ENCODE data around the gene SMG6. TPM values are rescaled to one million over a fixed set of nuclear protein-coding genes. Genes with fewer than 3 reads are reported as not detected.
"Not testable (repeated sequence)": the region's sequence is repeated elsewhere in the genome, so short reads cannot be mapped to it uniquely, and the experiment has no call there.

Gene SMG6
- total and polyA plus RNA-seq, 2 donors (not counting 3 experiments of a cell fraction or from before 2014, with no cell fraction given), result 40.1 to 42.2 TPM

DNA sequence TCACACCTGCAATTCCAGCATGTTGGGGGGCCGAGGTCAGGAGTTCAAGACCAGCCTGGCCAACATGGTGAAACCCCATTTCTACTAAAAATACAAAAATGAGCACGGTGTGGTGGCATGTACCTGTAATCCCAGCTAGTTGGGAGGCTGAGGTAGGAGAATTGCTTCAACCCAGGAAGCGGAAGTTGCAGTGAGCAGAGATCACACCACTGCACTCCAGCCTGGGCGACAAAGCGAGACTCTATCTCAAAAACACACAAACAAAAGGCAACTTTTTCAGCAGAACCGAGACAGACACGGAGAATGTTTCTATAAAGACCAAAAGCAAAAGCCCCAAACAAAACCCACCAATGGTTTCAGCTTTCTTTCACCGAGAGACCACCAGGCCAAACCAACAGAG, 44.8 kb downstream of the SMG6 start:
- H3K9me3 ChIP-seq (replicated peaks; ENCODE audit: control insufficient read depth, insufficient read depth, low read length); BruUV-seq (replicated peaks); H3K79me2 ChIP-seq (ENCODE audit: control insufficient read depth, insufficient read depth, low read length); H3K4me3 ChIP-seq (replicated peaks in 1 of 3; ENCODE audit: insufficient read depth in 1 of 3, low read depth in 1 of 3, low read length in 3 of 3); H3K9ac ChIP-seq (replicated peaks; ENCODE audit: extremely low read depth, insufficient read depth, low read length); H3K36me3 ChIP-seq (ENCODE audit: control insufficient read depth in 2 of 2, extremely low read depth in 1 of 2, insufficient read depth in 2 of 2, low read length in 2 of 2); intact Hi-C loops (cut with micrococcal nuclease); H2AFZ ChIP-seq (ENCODE audit: low read depth, low read length); DNase-seq (ENCODE audit: low read depth, low spot score); H3K27ac ChIP-seq (ENCODE audit: insufficient read depth, low read depth, low read length); POLR2A ChIA-PET; H3K27me3 ChIP-seq (ENCODE audit: control insufficient read depth in 2 of 2, insufficient read depth in 2 of 2, low read length in 2 of 2); H4K20me1 ChIP-seq (replicated peaks; ENCODE audit: control insufficient read depth, extremely low read depth, insufficient read depth, low read length); dilution Hi-C loops (cut with MboI; ENCODE audit: extremely low pct_ligation_motif_present, low sequenced_read_pairs); H3K9me1 ChIP-seq (replicated peaks; ENCODE audit: control insufficient read depth, extremely low read depth, insufficient read depth, low read length); H3K4me1 ChIP-seq (ENCODE audit: control insufficient read depth, extremely low read depth, insufficient read depth, low read length); FAIRE-seq; H3K4me2 ChIP-seq (ENCODE audit: insufficient read depth, low read length): not testable (repeated sequence)
- CTCF ChIA-PET, result interaction anchor here (1.0 to 1.7 kb wide), 3 partner anchors 21 to 157 kb away, joined by 3 to 5 read pairs (median 4); no protein-coding TSS in a partner anchor

DNA sequence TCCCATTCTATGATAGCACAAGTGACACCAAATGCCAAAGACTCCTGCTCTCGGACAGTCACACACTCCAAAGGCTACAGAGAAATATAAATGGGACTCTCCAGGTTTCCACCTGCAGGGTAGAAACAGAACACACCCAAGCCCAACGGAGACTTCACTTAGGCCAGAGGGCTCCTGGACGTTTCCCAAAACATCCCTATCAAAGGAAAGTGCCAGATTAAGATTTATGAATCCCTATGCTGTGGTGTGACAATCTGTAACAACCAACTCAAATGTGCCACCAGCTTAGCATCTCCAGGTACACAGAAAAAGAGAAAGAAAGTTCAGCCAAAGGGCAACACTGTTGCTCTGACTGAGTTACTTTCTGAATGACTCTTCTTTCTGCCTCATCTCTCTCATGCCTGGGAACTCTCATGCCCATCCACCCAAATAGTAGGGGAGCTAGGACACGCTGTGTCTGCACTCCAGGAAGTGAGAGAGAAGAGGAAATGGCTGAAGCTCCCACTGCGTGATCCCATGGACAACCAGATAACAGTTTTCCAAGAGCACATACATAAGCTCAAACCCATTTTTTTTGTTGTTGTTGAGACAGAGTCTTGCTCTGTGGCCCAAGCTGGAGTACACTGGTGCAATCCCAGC, 49.7 kb downstream of the SMG6 start:
- no peaks in the 10 kb centered on the region for H3K9me1 ChIP-seq (replicated peaks; ENCODE audit: control insufficient read depth, extremely low read depth, insufficient read depth, low read length)
- no peak overlapping the region for H3K4me2 ChIP-seq (ENCODE audit: insufficient read depth, low read length)
- H3K9me3 ChIP-seq (replicated peaks; ENCODE audit: control insufficient read depth, insufficient read depth, low read length), result no peaks in the 10 kb centered on the region
- dilution Hi-C loops (cut with MboI; ENCODE audit: extremely low pct_ligation_motif_present, low sequenced_read_pairs) (no loop called here), intact Hi-C loops (cut with micrococcal nuclease) (no loop called here)
- DNase-seq (ENCODE audit: low read depth, low spot score) (no peak), FAIRE-seq (no peak)
- no peaks in the 10 kb centered on the region for H4K20me1 ChIP-seq (replicated peaks; ENCODE audit: control insufficient read depth, extremely low read depth, insufficient read depth, low read length)
- no peaks in the 10 kb centered on the region for H3K27me3 ChIP-seq (ENCODE audit: control insufficient read depth in 2 of 2, insufficient read depth in 2 of 2, low read length in 2 of 2)
- POLR2A ChIA-PET, result no interaction called here
- no peak overlapping the region for H3K9ac ChIP-seq (replicated peaks; ENCODE audit: extremely low read depth, insufficient read depth, low read length)
- TF ChIP-seq POLR2AphosphoS5 (IDR thresholded peaks at IDR 0.05; ENCODE audit: insufficient read depth, low read depth, low read length), result no peak
- TF ChIP-seq GATA2 (IDR thresholded peaks at IDR 0.05; ENCODE audit: insufficient read depth, insufficient read length, low read depth, low read length), result no peak
- TF ChIP-seq, protein P1, sequence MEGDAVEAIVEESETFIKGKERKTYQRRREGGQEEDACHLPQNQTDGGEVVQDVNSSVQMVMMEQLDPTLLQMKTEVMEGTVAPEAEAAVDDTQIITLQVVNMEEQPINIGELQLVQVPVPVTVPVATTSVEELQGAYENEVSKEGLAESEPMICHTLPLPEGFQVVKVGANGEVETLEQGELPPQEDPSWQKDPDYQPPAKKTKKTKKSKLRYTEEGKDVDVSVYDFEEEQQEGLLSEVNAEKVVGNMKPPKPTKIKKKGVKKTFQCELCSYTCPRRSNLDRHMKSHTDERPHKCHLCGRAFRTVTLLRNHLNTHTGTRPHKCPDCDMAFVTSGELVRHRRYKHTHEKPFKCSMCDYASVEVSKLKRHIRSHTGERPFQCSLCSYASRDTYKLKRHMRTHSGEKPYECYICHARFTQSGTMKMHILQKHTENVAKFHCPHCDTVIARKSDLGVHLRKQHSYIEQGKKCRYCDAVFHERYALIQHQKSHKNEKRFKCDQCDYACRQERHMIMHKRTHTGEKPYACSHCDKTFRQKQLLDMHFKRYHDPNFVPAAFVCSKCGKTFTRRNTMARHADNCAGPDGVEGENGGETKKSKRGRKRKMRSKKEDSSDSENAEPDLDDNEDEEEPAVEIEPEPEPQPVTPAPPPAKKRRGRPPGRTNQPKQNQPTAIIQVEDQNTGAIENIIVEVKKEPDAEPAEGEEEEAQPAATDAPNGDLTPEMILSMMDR (IDR thresholded peaks at IDR 0.05; ENCODE audit: extremely low read depth in 1 of 2, insufficient read depth in 1 of 2, low read depth in 1 of 2, low read length in 2 of 2), result no peak
- TF ChIP-seq FOS (IDR thresholded peaks at IDR 0.05; ENCODE audit: borderline replicate concordance, insufficient read depth, low read length), result no peak
- TF ChIP-seq MYC (IDR thresholded peaks at IDR 0.05; ENCODE audit: low read depth, low read length), result no peak
- TF ChIP-seq EZH2 (IDR thresholded peaks at IDR 0.05; ENCODE audit: borderline replicate concordance, low read depth, low read length, severe bottlenecking), result no peak
- TF ChIP-seq POLR2A (IDR thresholded peaks at IDR 0.05; ENCODE audit: low read depth, low read length), result no peak
- TF ChIP-seq JUN (IDR thresholded peaks at IDR 0.05; ENCODE audit: borderline replicate concordance, insufficient read depth, insufficient read length, low read depth), result no peak
- TF ChIP-seq, protein P2, sequence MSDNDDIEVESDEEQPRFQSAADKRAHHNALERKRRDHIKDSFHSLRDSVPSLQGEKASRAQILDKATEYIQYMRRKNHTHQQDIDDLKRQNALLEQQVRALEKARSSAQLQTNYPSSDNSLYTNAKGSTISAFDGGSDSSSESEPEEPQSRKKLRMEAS (IDR thresholded peaks at IDR 0.05; ENCODE audit: insufficient read depth, insufficient read length), result no peak
- H3K4me3 ChIP-seq (replicated peaks in 1 of 3; ENCODE audit: insufficient read depth in 1 of 3, low read depth in 1 of 3, low read length in 3 of 3), result no peak overlapping the region
- H3K36me3 ChIP-seq (ENCODE audit: control insufficient read depth in 2 of 2, extremely low read depth in 1 of 2, insufficient read depth in 2 of 2, low read length in 2 of 2), result peaks cover 0 to 5% of the 10 kb centered on the region in 2 experiments
- no peak overlapping the region for H3K27ac ChIP-seq (ENCODE audit: insufficient read depth, low read depth, low read length)
- CTCF ChIA-PET, result interaction anchor here (0.7 to 3.1 kb wide), 5 partner anchors 9 to 345 kb away, joined by 3 to 15 read pairs (median 3); partner anchors contain the start of gene HIC1
- no TSS peak for BruUV-seq (replicated peaks)
- H3K79me2 ChIP-seq (ENCODE audit: control insufficient read depth, insufficient read depth, low read length), result no peaks in the 10 kb centered on the region
- no peak overlapping the region for H2AFZ ChIP-seq (ENCODE audit: low read depth, low read length)
- H3K4me1 ChIP-seq (ENCODE audit: control insufficient read depth, extremely low read depth, insufficient read depth, low read length), result no peaks in the 10 kb centered on the region
